Loucy (cell line): Measurements from ENCODE around the gene PEX14.

ENCODE experiments used
- H2AFZ ChIP-seq: fragments of 200-600 bp; sonication (generic); 2 replicates; pipeline ENCODE4 v1.6.0; 2016; ENCODE audit warnings: antibody characterized with exemption, mild to moderate bottlenecking, low read length, moderate library complexity
- H3F3A ChIP-seq: fragments of 200-600 bp; 2 replicates; pipeline ENCODE4 v1.6.0; 2016; ENCODE audit warnings: antibody characterized with exemption, low read depth, mild to moderate bottlenecking
- H3K27me3 ChIP-seq: fragments of 200-600 bp; sonication (generic); 2 replicates; pipeline ENCODE4 v1.6.1; 2014; ENCODE audit warnings: low read length, mild to moderate bottlenecking; ENCODE audit not compliant: insufficient read depth, poor library complexity, severe bottlenecking
- H3K36me3 ChIP-seq: fragments of 200-600 bp; sonication (generic); 2 replicates; pipeline ENCODE4 v1.6.1; 2016; ENCODE audit warnings: low read length; ENCODE audit not compliant: insufficient read depth
- H3K4me1 ChIP-seq: fragments of 200-600 bp; sonication (generic); 2 replicates; pipeline ENCODE4 v1.5.1; 2014; ENCODE audit warnings: low read length, mild to moderate bottlenecking; ENCODE audit not compliant: insufficient read depth, poor library complexity, severe bottlenecking
- H3K4me2 ChIP-seq: fragments of 200-600 bp; sonication (generic); 2 replicates; pipeline ENCODE4 v1.6.0; 2014; ENCODE audit warnings: antibody characterized with exemption, low read length, low read depth, mild to moderate bottlenecking; ENCODE audit not compliant: poor library complexity, severe bottlenecking
- H3K4me3 ChIP-seq: fragments of 200-600 bp; sonication (generic); 2 replicates; pipeline ENCODE4 v1.5.1; 2014; ENCODE audit warnings: low read length, mild to moderate bottlenecking, mixed read lengths; ENCODE audit not compliant: poor library complexity, severe bottlenecking
- H3K79me2 ChIP-seq: fragments of 200-600 bp; sonication (generic); 2 replicates; pipeline ENCODE4 v1.6.1; 2014; ENCODE audit warnings: low read length; ENCODE audit not compliant: insufficient read depth
- H3K9ac ChIP-seq: fragments of 200-600 bp; sonication (generic); 2 replicates; pipeline ENCODE4 v1.6.0; 2014; ENCODE audit warnings: mild to moderate bottlenecking, low read depth, low read length, moderate library complexity; ENCODE audit not compliant: poor library complexity, severe bottlenecking
- H3K9me2 ChIP-seq: fragments of 200-600 bp; sonication (generic); replicated peaks from 2 replicates; pipeline ENCODE4 v1.6.1; 2016; ENCODE audit warnings: low read depth, low read length, mixed read lengths
- H3K9me3 ChIP-seq: fragments of 200-600 bp; sonication (generic); 2 replicates; pipeline ENCODE4 v1.6.1; 2014; ENCODE audit warnings: mild to moderate bottlenecking, antibody characterized with exemption, low read length, low read depth; ENCODE audit not compliant: insufficient read depth
- H4K20me1 ChIP-seq: fragments of 200-600 bp; sonication (generic); 2 replicates; pipeline ENCODE4 v1.6.0; 2014; ENCODE audit warnings: antibody characterized with exemption, low read length, mild to moderate bottlenecking; ENCODE audit not compliant: insufficient read depth, poor library complexity, severe bottlenecking
- CTCF ChIP-seq: fragments of 200-600 bp; sonication (generic); conservative IDR thresholded peaks from 2 replicates; pipeline ENCODE4 v1.5.1; 2014; ENCODE audit warnings: mild to moderate bottlenecking, antibody characterized with exemption, low read length
- EZH2phosphoT487 ChIP-seq: fragments of 200-600 bp; IDR thresholded peaks from 2 replicates; pipeline ENCODE4 v1.6.1; 2018; ENCODE audit warnings: antibody characterized with exemption, mild to moderate bottlenecking, moderate library complexity, borderline replicate concordance

Gene PEX14

GRCh38 chr1:10539411-10540043 lies 64.8 kb downstream of the PEX14 start:
- no peaks in the 10 kb centered on the region for H3K79me2 ChIP-seq
- H3F3A ChIP-seq: no peaks in the 10 kb centered on the region
- H2AFZ ChIP-seq: no peak overlapping the region
- no peaks in the 10 kb centered on the region for H4K20me1 ChIP-seq
- H3K9me2 ChIP-seq: no peaks in the 10 kb centered on the region
- H3K9ac ChIP-seq: no peak overlapping the region
- peaks cover 55% of the 10 kb centered on the region; the same call in 1 of the 2 replicates for H3K36me3 ChIP-seq
- H3K4me3 ChIP-seq: no peak overlapping the region
- no peak overlapping the region for H3K4me2 ChIP-seq
- H3K9me3 ChIP-seq: no peaks in the 10 kb centered on the region
- no peaks in the 10 kb centered on the region for H3K27me3 ChIP-seq
- H3K4me1 ChIP-seq: peaks cover 9% of the 10 kb centered on the region
- no peak for TF ChIP-seq CTCF
- TF ChIP-seq EZH2phosphoT487: no peak

DNA sequence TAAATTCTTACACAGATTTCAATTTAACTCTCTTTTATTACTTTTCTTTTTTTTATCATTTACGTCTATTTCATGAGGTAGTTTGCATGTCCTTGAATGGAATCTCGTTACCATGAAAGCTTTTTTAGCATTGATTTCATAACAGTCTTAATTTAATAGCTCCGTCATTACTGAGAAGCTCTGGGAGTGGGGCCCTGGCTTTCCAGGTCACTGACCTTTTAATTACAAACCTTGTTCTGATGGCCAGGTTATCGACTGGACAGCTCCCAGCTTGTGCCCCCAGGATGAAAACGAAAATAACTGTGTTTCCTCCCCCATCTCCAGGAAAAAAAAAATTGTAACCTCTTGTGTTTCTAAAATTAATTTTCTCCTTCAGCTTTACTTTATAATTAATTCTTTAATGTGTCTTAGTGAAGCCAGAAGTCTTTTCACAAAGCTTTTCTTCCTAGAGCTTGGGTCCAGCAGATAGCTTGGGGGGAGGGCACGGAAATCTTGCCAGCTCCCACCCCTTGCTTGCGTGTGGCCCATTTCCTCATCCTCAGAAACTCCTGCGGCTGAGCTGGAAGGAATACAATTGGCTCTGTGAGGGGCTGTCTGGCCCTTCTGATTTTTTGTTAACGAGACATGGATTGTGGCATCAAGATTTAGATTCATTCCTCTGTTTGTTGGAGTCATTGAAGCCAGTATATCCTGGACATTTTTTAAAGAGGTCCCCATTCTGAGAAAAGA lies 65.7 kb downstream of the PEX14 start:
- Histone ChIP-seq H3K4me1 (peaks cover 10% of the 10 kb centered on the region), H3K9me3 (no peaks in the 10 kb centered on the region), H3F3A (no peaks in the 10 kb centered on the region), H3K27me3 (no peaks in the 10 kb centered on the region), H3K4me2 (no peak overlapping the region), H4K20me1 (no peaks in the 10 kb centered on the region), H3K4me3 (no peak overlapping the region), H3K9ac (no peak overlapping the region), H3K9me2 (no peaks in the 10 kb centered on the region), H3K79me2 (no peaks in the 10 kb centered on the region; the same call in 1 of the 2 replicates), H2AFZ (no peak overlapping the region), H3K36me3 (peaks cover 55% of the 10 kb centered on the region; the same call in 1 of the 2 replicates)
- no peak for TF ChIP-seq CTCF
- TF ChIP-seq EZH2phosphoT487: no peak

- H3K9ac ChIP-seq: no peak overlapping the region
- no peak overlapping the region for H3K4me2 ChIP-seq
- H3K4me3 ChIP-seq: no peak overlapping the region
- H3K79me2 ChIP-seq: no peaks in the 10 kb centered on the region; the same call in 1 of the 2 replicates
- H3K9me3 ChIP-seq: no peaks in the 10 kb centered on the region
- H3K36me3 ChIP-seq: peaks cover 52% of the 10 kb centered on the region; the same call in 1 of the 2 replicates
- no peaks in the 10 kb centered on the region for H3F3A ChIP-seq
- TF ChIP-seq EZH2phosphoT487 (no peak), CTCF (no peak)
- H3K4me1 ChIP-seq: peaks cover 10% of the 10 kb centered on the region
- H3K27me3 ChIP-seq: no peaks in the 10 kb centered on the region
- no peak overlapping the region for H2AFZ ChIP-seq
- H4K20me1 ChIP-seq: no peaks in the 10 kb centered on the region
- no peaks in the 10 kb centered on the region for H3K9me2 ChIP-seq
Observed at GRCh38 chr1:10541286-10541685, 66.5 kb downstream of the PEX14 start.
